Epithelial cell of prostate (primary cell): ENCODE results near the gene RPL12.

ENCODE experiments used
- DNase-seq: peaks from one replicate; pipeline ENCODE4 v3.0.0-alpha.2; 2011; ENCODE audit warnings: low read depth, low spot score
- H3K27ac ChIP-seq: fragments of 450-650 bp; 2 replicates; pipeline ENCODE4 v1.5.1; 2017; ENCODE audit warnings: mild to moderate bottlenecking

RPL12 gene

GRCh38 chr9:127444921-127445850 is 6.0 kb downstream of the RPL12 start:
- H3K27ac ChIP-seq: peak overlapping the region; percentile 96
- DNase-seq: no peak

DNA sequence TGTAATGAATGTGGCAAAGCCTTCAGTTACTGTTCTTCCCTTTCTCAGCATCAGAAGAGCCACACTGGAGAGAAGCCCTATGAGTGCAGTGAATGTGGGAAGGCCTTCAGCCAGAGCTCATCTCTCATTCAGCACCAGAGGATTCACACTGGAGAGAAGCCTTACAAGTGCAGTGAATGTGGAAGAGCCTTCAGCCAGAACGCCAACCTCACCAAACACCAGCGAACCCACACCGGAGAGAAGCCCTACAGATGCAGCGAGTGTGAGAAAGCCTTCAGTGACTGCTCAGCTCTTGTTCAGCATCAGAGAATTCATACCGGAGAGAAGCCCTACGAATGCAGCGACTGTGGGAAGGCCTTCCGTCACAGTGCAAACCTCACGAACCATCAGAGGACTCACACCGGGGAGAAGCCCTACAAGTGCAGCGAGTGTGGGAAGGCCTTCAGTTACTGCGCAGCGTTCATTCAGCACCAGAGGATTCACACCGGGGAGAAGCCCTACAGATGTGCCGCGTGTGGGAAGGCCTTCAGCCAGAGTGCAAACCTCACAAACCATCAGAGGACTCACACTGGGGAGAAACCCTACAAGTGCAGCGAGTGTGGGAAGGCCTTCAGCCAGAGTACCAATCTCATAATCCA is 6.8 kb downstream of the RPL12 start:
- no peak overlapping the region for H3K27ac ChIP-seq
- no peak for DNase-seq

DNA sequence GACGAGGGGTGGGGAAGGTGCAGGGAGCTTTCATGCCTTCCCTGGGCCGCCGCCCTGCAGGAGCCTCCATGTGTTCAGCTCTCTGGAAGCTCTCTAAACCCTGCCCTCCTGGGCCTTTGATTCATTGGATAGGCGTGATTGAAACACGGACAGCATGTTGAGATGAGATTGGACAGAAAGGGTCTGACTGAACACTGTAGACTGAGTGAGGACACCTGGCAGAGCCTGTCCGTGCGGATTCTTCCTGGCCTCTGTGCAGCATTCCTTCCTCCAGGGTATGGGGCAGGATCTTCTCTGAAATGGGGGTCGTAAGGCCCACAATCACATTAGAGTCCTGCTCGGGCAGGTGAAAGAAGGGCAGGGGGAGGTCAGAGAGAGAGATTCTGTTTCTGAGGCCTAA is 12.8 kb downstream of the RPL12 start:
- H3K27ac ChIP-seq: no peak overlapping the region
- no peak for DNase-seq

DNA sequence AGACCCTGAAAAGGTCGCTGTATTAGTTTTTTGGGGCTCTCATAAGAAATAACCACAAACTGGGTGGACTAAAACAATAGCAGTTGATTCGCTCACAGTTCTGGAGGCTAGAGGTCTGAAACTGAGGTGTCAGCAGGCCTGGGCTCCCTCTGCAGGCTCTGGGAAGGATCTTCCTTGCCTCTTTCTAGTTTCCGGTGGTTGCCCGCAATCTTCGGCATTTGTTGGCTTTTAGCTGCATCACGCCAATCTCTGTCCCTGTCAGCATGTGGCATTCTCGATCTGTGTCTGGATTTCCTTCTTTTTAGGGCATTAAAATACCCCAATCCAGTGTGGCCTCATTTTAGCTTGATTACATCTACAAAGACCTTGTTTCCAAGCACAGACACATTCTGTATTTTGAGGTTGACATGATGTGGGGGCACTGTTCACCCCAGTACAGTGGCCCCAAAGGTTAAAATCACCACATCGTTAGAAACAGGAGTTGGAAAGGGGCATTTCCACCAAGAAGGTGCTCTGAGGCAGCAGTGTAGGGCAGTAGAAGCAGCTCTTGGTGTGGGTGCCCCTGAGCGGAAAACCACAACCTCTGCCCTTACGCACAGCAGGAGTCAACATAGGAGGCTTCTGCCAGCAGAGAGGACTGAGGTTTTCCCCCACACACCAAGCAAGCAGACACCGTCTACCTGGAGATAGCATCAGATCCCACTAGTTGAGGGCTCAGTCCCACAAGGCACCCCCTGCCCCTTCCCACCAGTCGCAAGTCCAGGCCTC is 13.5 kb downstream of the RPL12 start:
- no peak for DNase-seq
- no peak overlapping the region for H3K27ac ChIP-seq

DNA sequence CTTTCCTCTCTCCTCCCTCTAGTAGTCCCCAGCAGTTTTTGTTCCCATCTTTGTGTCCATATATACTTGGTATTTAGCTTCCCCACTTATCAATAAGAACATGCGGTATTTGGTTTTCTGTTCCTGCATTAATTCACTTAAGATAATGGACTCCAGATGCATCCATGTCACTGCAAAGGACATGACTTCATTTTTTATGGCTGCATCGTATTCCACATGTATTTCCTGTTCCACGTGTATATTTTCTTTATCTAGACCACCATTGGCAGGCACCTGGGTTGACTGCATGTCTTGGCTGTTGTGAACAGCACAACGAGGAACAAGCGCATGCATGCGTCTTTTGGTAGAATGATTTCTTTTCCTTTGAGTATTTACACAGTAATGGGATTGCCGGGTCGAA is 20.8 kb downstream of the RPL12 start:
- H3K27ac ChIP-seq: no peak overlapping the region
- no peak for DNase-seq

DNA sequence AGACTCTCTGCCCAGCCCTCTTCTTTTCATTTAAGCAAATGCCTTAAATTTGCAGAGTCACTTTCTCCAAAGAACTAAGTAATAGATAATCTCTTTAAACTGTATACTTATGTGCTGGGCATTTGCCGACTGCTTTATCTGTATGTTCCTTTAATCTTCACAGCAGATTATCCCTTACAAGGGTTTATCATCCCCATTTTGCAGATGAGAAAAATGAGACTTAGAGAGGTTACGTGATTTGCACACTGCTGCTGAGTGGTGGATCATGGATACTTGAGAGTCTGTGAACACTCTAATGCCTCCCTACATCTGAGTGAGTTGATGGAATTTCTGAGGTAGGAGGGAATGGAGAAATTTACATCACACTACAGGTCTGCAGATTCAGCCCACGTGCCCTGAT is 22.9 kb downstream of the RPL12 start:
- no peak for DNase-seq
- no peak overlapping the region for H3K27ac ChIP-seq

- H3K27ac ChIP-seq: peak overlapping the region; percentile 8
- DNase-seq: no peak
Measured at GRCh38 chr9:127426756-127427155, 24.4 kb downstream of the RPL12 start.

DNA sequence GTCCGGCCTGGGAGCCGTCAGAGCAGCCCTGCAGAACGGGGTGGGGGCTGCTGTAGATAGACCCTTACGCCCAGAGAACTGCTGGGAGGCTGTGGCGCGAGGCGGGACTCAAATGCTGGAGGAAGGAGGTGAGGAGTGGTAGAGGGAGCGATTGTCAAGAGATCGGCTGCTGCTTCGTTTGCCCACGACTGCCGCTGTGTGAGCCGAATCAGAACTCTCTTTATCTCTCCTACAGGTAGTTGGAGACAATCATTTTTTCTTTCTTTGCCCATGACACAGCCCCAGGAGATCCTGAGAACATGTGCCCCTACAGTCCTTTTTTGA is 26.6 kb downstream of the RPL12 start:
- no peak for DNase-seq
- peak overlapping the region; percentile 86 for H3K27ac ChIP-seq

DNA sequence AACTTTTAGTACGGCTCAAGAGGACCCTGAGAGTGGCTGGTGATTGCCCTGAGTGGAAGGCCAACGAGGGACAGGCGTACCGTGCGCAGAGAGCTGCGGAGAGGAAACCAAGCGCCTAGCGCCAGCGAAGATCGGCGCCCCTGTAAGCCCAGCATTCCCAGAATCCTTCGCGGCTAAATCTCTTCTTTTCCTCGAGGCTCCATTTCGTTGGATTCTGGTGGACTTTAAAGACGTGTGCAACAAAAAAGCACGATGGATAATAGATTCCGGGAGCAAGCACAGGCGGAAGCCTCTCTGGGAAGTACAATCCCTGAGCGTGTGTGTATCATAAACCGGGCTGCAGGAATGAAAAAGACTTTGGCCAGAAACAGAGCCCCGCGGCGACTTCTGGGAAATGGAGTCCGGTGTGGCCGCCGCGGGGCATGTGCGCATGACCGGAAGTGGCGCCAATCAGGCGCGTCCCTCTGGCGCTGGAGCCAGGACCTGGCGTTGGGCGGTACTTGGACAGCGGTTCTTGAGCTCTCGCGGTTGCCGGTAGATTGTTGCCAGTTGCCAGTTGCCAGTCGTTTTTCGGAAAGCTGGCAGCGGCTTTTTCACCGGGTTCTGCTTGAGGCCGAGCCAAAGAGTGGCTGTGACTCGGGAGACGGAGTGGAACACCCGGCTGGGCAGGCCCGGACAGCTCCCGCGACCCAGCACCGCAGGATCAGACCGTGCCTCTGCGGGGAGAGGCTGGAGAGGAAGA is 27.1 kb downstream of the RPL12 start, which contains the start of gene ZNF79:
Gene ZNF79 (plus strand): TSS at position 449 of the 742 bp plus-strand sequence. CDS start 406 bp downstream, outside the sequence.
- peak within 1 kb of the TSS; percentile 86 for H3K27ac ChIP-seq
- DNase-seq: peak; percentile 74

GRCh38 chr9:127423476-127423933 is 27.7 kb downstream of the RPL12 start:
- DNase-seq: no peak
- H3K27ac ChIP-seq: peak overlapping the region; percentile 86

DNA sequence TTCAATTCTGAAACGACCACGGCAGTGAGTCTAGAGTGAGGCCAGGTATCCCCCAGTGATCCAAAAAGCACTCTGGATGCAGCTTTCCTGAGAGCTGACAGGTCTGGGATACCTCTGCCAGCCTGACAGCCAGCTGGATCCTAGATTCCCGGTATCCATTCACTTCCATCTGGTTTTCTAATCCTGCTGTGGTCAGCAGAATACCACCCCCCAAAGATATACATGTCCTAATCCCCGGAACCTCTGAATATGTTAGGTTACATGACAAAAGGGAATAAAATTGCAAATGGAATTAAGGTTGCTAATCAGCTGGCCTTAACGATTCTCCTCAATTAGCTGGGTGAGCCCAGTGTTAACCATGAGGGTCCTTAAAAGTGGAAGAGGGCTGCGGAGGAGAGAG is 28.4 kb downstream of the RPL12 start:
- no peak overlapping the region for H3K27ac ChIP-seq
- no peak for DNase-seq

DNA sequence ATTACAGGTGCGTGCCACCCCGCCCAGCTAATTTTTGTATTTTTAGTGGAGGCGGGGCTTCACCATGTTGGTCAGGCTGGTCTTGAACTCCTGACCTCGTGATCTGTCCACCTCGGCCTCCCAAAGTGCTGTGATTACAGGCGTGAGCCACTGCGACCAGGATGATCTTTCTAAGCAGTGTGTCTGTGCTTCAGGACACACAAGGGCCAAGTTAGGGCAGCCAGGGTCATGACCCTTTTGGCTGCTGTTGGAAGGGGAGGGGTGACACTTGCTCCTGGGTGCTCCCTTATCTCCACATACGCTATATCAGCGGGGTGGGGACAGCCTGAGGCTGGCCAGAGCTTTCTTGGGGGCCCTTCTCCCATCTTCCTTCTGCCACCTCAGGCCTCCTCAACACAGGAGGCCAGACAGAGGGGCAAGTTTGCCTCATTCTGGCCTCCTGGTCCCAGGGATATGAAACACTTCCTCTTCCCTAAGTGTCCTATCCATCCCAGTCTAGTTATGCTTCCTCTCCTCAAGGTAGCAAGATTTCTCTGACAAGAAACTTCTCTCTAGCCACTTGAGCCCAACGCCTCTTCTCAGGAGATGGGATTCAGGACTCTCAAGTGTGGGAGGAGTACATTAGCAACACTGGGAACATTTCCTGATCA is 28.9 kb downstream of the RPL12 start:
- H3K27ac ChIP-seq: no peak overlapping the region
- no peak for DNase-seq

GRCh38 chr9:127421057-127421456 is 30.1 kb downstream of the RPL12 start:
- H3K27ac ChIP-seq: no peak overlapping the region
- DNase-seq: no peak

GRCh38 chr9:127419348-127419747 is 31.9 kb downstream of the RPL12 start:
- DNase-seq: no peak
- H3K27ac ChIP-seq: no peak overlapping the region

DNA sequence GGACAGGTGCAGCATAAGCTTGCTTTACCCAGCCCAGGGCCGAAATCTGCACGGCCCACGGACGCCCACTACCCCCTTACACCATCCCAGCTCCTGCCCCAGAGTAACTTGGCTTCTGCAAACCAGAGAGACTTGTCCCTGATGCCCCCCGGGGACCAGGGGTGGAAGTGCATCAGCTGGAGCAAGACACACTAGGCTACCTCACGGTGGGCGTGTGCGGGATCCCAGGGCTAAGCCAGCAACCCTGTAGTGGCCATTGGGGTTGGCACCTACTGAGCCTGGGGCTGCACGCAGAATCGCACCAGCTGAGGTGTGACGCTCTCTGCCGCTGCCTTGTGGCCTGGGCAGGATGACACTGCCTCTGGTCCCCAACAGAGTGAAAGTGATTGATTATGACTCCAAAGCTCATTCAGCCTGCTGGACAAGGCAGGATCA is 33.2 kb downstream of the RPL12 start:
- no peak overlapping the region for H3K27ac ChIP-seq
- no peak for DNase-seq

- no peak overlapping the region for H3K27ac ChIP-seq
- peak; percentile 73 for DNase-seq
Measured at GRCh38 chr9:127417131-127418036, 33.8 kb downstream of the RPL12 start.

- no peak for DNase-seq
- H3K27ac ChIP-seq: no peak overlapping the region
Measured at GRCh38 chr9:127415657-127416056, 35.5 kb downstream of the RPL12 start.

DNA sequence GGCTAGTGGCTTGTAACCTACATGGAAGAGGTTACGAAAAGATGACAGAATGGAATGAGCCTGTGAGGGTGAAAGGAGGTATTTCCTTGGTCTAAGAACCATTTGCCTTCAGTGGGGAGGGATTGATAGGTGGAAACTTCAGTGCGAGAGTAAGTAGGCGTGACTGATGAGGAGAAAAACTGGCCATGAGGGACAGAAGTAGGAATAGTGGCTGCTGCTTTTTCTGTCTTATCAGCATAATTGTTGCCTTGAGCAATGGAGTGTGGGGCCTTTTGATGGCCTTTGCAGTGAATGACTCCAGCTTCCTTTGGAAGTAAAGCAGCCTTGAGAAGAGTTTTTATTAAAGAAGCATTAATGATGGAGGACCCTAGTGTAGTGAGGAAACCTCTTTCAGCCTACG is 36.1 kb downstream of the RPL12 start:
- H3K27ac ChIP-seq: no peak overlapping the region
- DNase-seq: no peak

GRCh38 chr9:127411122-127411521 is 40.1 kb downstream of the RPL12 start:
- H3K27ac ChIP-seq: no peak overlapping the region
- no peak for DNase-seq
